ENCODE results near the gene IVNS1ABP.

DNA sequence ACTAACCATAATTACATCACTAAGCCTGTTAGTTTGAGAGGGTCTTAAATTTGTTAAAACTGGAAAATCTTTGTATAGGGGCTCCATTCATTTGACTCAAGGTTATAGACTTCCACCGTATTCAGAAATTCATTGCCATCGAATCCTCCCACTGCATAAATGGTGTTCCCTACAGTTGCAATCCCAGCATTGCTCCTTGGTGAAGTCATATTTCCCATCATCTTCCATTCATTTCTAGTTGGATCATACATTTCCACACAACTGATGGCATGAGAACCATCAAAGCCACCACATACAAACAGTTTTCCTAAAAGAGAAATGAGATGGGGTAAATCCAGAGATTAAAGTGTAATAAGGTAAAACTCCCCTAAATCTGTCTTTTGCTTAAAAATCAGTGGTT lies 19.1 kb downstream of the IVNS1ABP start:
- TF ChIP-seq POLR2A (IDR thresholded peaks at IDR 0.05): no peak
- TF ChIP-seq, protein P1, sequence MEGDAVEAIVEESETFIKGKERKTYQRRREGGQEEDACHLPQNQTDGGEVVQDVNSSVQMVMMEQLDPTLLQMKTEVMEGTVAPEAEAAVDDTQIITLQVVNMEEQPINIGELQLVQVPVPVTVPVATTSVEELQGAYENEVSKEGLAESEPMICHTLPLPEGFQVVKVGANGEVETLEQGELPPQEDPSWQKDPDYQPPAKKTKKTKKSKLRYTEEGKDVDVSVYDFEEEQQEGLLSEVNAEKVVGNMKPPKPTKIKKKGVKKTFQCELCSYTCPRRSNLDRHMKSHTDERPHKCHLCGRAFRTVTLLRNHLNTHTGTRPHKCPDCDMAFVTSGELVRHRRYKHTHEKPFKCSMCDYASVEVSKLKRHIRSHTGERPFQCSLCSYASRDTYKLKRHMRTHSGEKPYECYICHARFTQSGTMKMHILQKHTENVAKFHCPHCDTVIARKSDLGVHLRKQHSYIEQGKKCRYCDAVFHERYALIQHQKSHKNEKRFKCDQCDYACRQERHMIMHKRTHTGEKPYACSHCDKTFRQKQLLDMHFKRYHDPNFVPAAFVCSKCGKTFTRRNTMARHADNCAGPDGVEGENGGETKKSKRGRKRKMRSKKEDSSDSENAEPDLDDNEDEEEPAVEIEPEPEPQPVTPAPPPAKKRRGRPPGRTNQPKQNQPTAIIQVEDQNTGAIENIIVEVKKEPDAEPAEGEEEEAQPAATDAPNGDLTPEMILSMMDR (IDR thresholded peaks at IDR 0.05): no peak
